Measurements from ENCODE around the gene ZNF778.

DNA sequence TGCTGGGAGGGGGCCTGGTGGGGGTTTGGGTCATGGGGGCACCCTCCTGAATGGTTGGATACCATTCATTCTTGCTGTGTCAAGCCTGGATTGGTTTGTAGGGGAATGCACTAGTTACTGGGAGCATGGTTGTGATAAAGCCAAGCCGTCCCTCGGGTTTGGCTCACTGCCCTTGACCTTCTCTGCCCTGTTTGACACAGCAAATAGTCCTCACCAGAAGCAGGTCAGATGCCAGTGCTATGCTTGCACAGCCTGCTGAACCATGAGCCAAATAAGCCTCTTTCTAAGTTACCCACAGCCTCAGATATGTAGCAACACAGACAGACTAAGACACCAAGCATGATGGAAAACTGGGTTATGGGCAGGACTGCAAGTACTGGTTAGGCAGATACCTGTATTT lies 14.6 kb downstream of the ZNF778 start:
- TF ChIP-seq EZH2 (IDR thresholded peaks at IDR 0.05; ENCODE audit: borderline replicate concordance) (no peak), EZH2phosphoT487 (IDR thresholded peaks at IDR 0.05; ENCODE audit: low read depth, severe bottlenecking, unreplicated experiment) (no peak)
- TF ChIP-seq, protein P1, sequence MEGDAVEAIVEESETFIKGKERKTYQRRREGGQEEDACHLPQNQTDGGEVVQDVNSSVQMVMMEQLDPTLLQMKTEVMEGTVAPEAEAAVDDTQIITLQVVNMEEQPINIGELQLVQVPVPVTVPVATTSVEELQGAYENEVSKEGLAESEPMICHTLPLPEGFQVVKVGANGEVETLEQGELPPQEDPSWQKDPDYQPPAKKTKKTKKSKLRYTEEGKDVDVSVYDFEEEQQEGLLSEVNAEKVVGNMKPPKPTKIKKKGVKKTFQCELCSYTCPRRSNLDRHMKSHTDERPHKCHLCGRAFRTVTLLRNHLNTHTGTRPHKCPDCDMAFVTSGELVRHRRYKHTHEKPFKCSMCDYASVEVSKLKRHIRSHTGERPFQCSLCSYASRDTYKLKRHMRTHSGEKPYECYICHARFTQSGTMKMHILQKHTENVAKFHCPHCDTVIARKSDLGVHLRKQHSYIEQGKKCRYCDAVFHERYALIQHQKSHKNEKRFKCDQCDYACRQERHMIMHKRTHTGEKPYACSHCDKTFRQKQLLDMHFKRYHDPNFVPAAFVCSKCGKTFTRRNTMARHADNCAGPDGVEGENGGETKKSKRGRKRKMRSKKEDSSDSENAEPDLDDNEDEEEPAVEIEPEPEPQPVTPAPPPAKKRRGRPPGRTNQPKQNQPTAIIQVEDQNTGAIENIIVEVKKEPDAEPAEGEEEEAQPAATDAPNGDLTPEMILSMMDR (IDR thresholded peaks at IDR 0.05; ENCODE audit: poor library complexity), result no peak

All from hepatocyte (in vitro differentiated cells).